Liver (tissue), 3 donors: ENCODE measurements around the gene HNRNPDL.

Experiments
- CTCF ChIP-seq: fragments of 150-350 bp; IDR thresholded peaks from 2 replicates; pipeline ENCODE4 v1.5.1; 2017; ENCODE audit warnings: improper control_type of control experiment, low read depth, low read length; ENCODE audit not compliant: missing input control
- EGR1 ChIP-seq, 2 donors: IDR thresholded peaks; 2 replicates each; pipeline ENCODE4 v1.6.1; 2016 to 2018; ENCODE audit warnings: antibody characterized with exemption in 2 of 2, low read depth in 2 of 2
- HNF4A ChIP-seq, 2 donors: conservative IDR thresholded peaks; 2 replicates each; pipeline ENCODE4 v1.6.1; 2016; ENCODE audit warnings: antibody characterized with exemption in 2 of 2, mild to moderate bottlenecking in 2 of 2
- JUND ChIP-seq, 2 donors: IDR thresholded peaks; 2 replicates each; pipeline ENCODE4 v1.6.1; 2016; ENCODE audit warnings: antibody characterized with exemption in 2 of 2
- MAX ChIP-seq: IDR thresholded peaks from 2 replicates; pipeline ENCODE4 v1.6.1; 2016; ENCODE audit warnings: antibody characterized with exemption
- RAD21 ChIP-seq, 2 donors: IDR thresholded peaks; 2 replicates each; pipeline ENCODE4 v1.6.1; 2016; ENCODE audit warnings: antibody characterized with exemption in 2 of 2, mild to moderate bottlenecking in 2 of 2
- TAF1 ChIP-seq: conservative IDR thresholded peaks from 2 replicates; pipeline ENCODE4 v1.6.1; 2016; ENCODE audit warnings: antibody characterized with exemption, mild to moderate bottlenecking
- donor health status: healthy.
- donor health status: healthy.

GRCh38 chr4:82467471-82467870 lies 37.2 kb upstream of the HNRNPDL start:
- TF ChIP-seq CTCF (no peak), TAF1 (no peak), RAD21 (IDR thresholded peaks at IDR 0.05) (no peak), EGR1 (IDR thresholded peaks at IDR 0.05; ENCODE audit: low read depth in 2 of 2) (no peak), JUND (IDR thresholded peaks at IDR 0.05) (no peak), HNF4A (conservative IDR thresholded peaks at IDR 0.05) (no peak), MAX (no peak)
